Activated CD4-positive, alpha-beta T cell treated with anti-CD3 and anti-CD28 coated beads for 48 hours (primary cell): Measurements from ENCODE around the gene PBX3.
A peak's percentile ranks its signal among the peaks of the same experiment; 100 is the strongest.

Experiments
- DNase-seq: peaks from one replicate; pipeline ENCODE4 v3.0.0-alpha.2; 2020

Gene PBX3

DNA sequence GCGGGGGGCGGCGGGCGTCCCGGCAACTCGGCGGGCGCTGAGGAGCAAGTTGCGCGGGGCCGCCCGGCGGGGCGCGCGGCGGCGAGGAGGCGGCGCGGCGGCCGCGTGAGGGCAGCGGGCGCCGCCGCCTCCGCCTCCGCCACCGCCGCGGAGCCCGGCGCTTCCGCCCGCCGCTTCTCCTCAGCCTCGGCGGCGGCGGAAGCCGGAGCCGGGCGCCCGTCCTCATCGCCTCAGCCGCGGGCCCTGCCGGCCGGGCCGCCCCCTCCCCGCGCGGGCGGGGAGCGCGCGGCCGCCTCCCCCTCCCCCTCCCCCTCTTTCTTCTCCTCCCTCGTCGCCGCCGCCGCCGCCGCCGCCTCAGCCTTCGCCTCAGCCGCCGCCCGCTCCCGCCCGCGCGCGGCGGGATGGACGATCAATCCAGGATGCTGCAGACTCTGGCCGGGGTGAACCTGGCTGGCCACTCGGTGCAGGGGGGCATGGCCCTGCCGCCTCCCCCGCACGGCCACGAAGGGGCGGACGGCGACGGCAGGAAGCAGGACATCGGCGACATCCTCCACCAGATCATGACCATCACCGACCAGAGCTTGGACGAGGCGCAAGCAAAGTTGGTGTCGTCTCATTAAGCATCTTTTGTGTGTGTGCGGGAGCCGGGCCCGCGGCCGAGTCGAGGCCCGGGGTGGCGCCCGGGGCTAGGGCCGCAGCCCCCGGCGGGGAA is at the start of gene PBX3:
Gene PBX3, plus strand, starts transcription at position 321 of the 712 bp plus-strand sequence.
- DNase-seq = peak; percentile 51

DNA sequence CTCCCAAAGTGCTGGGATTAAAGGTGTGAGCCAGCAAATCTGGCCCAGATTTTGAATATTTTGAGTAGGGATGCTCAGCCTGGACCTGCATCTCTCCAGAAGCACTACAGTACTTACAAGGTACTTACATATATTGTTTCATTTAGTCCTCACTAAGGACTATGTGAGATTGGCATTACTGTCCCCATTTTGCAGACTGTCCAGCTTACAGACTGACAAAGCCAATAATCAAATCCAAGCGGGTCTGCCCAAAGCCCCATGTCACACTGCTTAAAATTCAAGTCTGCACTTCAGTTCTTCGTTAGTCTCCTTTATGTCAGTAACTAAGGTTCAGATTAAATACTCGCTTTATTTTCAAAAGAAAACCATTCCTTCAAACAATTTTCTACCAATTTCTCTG is 47.3 kb upstream of the PBX3 start:
- DNase-seq = no peak

DNA sequence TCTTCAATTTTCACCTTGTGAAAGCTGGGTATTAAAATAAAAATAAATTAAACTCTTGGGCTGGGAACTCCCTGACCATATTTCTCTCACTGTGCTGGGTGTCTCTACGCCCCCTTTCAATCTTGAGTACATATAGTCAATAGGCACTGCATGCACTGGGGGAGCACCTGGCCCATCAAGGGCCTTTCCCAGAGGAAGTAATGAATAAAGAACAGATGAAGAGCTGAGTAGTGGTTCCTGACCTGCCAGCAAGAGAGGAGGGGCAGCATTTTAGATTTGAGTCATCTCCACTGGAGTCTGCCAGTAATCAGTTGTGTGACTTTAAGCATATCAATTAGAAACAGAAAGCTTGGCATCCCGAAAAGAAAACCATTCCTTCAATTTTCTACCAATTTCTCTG is 46.4 kb upstream of the PBX3 start:
- DNase-seq = peak; percentile 62

DNA sequence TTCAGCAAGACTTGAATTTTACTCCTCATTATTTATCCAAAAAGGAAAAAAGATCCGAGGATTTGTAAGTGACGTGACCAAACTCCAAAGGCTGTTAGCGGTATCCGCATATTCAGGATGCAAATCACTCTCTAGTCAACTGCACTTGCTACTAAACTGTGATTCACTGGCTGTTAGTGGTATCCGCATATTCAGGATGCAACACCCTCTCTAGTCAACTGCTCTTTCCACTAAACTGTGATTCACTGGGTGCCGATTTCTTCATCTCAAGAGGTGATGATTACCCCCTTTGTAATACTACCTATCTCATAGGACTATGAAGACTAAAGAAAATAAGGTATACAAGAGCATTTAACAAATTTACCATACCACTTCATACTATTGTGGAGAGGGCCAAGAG is 45.8 kb upstream of the PBX3 start:
- DNase-seq = peak; percentile 41

DNA sequence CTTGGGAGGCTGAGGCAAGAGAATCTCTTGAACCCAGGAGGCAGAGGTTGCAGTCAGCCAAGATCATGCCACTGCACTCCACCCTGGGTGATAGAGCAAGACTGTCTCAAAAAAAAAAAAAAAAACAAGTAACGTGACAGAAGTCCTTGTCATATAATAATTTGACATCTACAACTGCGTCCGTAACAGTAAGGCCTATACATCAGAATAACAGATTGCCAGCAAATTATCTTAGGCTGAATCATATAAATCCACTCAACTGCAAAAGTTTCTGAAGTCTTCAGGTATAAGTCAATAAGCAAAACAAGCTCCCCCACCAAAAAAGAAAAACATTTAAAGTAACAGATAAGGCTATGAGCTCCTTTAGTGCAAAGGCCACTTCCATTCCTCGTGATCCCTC is 43.5 kb upstream of the PBX3 start:
- no peak for DNase-seq

DNA sequence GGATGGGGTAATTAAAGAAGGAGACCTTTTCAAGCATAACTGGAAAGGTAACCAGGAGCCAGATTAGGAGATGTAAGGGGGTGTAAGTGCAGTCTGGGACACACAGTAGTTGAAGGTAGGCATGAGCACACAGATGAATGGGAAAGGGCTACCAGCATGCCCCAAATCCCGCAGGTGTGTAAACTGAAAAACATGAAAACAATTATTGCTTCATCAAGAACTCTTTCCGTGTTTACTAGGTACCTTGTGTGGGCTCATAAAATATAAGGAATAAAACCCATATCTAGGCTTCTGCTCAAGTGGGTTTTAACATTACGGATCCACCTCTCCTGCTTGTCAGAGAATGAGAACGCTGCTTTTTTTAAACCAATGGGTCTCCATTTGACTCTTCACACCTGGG is 41.3 kb upstream of the PBX3 start:
- DNase-seq = no peak

DNA sequence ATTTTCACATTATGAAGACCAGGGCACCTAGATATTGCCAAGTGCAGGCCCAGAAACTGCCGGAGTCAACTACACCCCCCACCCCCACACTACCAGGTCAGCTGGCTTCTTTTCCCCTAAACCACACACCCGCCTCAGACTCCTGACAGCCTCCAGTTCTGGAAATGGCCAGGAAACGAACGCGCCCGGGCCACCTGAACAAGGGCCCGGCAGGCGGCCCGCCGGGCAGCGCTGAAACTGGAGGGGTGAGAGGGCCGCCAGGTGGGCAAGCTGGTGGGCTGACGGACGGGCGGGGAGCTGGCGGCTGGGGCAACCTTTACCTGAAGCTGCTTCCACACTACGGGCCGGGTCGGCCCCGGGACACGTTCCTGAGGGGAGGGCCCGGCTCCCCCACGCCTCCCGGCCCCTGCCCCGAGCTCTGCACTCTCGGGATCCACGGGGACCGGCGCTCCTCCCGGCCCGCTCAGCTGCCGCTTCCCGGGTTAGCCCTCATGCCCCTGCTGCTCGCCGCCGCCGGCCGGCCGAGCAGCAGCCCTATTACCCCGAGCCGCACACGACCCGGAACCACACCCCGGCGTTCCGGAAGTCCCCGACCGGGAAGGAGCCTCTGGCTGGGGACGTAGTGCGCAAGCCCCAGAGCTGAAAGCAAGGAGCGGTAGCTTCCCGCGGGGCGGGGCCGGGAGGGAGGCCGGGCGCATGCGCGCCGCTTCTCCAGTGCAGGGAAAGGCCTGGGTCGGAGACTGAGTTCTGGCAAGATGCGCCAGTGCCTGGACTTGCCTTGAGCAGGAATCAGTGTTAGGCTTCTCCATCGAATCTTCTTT is 40.3 kb upstream of the PBX3 start, which contains the start of gene MAPKAP1:
Gene MAPKAP1, minus strand, starts transcription at position 558 of the 821 bp plus-strand sequence. CDS start 34,634 bp downstream, outside the sequence.
- DNase-seq = peak; percentile 98

DNA sequence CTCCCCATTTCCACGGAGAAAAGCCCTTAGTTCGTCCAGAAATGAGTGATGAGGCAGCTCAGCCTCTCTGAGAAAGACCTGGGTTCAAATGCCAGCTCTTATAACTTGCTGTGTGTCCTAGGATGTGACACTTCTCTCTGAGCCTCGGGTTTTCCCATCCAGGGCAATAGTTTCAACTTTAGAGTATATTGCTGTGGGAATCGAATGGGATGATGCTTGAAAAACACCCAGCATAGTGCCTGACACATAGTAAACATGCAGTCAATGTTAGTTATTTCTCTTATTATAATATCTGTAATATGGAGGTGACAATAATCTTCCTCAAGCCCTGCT is 39.7 kb upstream of the PBX3 start:
- DNase-seq = no peak

DNA sequence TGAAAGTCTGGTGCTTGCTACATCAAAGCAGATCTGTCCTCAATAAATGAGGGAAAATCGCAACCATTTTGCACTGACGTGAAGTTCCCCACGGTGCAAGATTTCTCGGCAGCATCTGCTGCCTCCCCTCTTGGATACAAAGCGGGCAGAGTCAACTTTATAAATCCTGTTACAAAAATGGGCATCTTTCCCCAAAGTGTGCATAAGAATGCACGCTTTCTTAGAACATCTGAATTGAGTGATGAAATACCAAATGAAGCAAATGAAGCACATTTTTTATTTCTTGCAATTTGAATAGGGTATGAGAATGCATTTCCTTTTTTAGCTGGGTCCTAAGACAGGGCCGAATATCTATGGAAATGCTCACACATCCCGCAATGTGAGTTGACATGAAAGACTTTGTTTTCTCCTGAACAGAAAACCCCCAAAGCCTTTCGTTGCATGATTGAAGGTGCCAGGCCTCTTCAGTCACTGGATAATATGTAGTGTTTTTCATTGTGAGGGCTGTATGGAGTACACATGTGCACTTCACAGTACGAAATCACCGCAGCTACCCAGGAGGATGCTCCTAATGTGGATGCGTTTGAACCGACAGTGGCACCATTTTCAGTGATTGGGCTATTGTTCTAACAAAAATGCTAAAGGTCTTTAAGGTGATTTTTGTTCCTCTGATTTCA is 20.6 kb upstream of the PBX3 start:
- no peak for DNase-seq

DNA sequence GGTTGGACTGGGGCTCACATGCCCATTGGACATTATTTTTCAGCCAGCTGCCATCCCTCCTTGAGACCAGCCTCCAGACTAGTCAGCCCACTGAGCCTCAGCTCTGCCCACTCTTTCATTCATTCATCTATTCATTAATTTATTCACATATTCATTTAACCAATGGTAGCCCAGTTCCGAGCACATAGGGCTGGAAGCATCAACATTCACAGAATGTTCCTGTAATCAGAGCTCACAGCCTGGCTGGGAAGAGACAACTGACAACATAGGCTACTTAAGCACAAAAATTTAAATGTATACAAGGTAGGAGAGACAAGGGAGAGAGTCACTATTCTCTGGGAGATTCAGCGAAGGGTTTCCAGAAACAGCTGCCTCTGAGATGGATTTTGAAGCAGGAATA is 17.0 kb upstream of the PBX3 start:
- no peak for DNase-seq

DNA sequence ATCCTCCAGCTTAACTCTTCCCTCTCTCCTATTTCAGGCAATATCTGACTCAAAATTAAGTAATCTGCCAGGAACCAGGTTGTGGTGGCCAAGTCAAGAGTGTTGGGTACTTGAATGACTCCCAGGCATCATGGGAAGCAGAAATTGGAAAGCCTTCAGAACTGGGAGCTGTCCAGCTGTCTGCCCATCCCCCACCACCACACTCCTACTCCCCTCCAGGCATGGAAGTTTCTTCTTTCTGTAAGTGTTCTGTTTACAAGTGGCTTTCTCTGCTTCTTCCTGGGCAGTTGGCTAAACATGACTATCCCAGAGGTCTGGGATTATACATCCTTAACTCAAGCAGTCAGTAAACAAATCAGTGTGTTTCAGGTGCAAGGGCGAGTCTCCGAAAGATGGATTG is 14.6 kb upstream of the PBX3 start:
- DNase-seq = no peak

DNA sequence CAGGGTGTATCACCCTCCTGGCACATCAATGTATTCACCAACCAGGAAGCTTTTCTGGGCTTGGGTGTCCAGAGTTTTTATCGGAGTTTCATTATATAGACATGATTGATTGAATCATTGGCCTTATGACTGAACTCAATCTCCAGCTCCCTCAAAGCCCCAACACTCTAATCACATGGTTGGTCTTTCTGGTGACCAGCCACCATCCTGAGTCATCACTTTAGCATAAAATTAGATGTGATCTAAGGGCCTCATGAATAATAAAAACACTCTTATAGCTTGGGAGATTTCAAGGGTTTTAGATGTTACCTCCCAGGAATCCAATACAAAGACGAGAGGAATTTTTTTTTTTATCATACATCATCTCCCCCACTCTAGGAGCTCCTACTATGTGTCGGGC is 7.7 kb upstream of the PBX3 start:
- no peak for DNase-seq

DNA sequence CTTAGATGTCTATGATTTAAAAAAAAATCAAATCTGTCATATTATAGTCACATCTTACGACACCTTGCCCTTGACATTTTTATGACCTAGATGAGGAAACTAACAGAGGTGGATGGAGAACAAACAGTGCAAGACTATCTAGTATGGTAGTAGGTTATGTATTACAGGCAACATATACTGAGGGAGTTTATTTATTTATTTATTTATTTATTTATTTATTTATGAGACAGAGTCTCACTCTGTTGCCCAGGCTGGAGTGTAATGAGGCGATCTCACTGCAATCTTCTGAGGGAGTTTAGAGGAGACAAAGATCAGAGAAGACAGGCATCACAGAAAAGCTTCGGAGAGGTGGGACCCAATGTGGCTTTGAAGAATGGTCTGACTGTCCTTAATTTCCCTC is 4.5 kb upstream of the PBX3 start:
- no peak for DNase-seq

DNA sequence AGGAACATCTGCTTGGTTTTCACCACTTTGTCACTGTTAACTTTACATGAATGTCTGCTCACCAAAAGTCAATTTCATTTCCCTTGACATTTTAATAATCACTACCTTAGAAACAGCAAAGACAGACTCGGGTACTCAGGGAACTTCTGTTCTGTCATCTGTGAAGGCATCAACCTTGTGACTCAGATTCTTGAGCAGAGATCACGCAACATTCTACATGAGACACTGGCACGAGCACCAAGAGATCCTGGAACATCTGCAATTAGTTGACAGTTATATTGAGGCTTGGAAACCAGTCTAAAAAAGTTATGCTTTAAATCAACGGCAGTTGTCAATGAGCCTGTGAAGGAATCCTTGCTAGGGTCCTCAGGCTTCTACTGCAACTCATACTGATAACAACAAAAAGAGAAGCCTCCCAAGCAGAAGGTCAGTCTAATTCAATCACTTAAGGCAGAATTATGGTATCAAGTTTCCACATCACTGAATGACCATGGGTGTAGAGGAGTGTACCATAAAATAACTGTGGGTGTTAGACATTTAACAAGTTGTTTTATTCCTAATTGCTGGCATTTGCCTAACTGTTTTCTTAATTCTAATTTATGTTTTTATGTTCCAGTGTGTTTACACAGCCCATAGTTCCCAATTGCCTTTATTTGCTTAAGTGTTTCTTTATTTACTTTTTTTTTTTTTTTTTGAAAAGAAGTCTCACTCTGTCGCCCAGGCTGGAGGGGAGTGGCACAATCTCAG is 3.3 kb upstream of the PBX3 start:
- no peak for DNase-seq

DNA sequence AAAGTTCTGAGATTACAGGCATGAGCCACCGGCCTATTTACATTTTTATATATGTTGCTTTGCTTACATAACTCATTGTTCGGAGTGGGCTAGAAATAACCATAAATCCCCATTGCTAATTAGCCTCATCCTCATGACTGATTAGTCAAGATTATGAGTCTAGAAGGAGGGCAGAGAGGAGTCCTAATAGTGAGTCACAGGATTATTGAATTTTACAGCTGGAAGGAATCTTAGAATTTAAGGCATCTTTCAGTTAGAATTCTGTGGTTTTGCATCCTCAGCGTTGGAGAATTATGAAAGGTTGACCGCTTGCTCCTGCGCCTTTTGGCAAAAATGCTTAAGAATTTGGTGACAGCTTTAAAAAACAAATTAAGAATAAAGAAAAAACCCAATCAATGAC is 2.6 kb upstream of the PBX3 start:
- no peak for DNase-seq

DNA sequence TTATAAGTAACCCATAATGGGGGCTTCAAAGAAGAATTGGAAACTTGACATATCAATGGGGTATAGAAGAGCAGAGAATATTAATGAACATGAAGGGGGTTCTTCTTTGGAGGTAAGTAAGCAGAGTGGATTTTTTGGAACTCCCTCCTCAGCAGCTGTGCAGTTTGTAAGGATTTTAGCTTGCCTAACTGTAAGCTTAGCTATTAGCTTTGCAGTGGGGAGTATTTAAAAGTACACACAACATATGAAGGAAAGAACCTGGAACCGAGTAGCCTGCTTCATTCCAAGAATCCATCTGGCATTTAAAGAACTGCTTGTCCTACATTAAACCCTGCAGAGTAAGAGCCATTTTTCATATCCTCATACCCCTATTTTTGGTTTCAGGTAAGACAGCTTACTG is 2.2 kb upstream of the PBX3 start:
- DNase-seq = no peak

DNA sequence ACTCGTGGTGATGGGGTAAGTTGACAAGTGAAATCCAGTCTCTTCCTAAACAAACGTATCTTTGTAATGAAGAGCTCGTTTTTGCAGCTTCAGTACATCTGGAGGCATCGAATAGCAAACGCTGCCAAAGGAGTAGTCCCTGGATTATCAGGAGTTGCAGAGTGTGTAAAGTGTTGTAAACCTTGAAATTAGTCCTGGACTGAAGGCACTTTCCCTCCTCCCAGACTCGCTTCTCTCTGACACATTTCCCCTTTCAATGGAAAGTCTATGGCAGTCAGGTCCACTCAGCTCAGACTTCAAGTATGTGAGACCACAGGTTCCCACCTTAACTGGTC is 1.5 kb upstream of the PBX3 start:
- DNase-seq = no peak

DNA sequence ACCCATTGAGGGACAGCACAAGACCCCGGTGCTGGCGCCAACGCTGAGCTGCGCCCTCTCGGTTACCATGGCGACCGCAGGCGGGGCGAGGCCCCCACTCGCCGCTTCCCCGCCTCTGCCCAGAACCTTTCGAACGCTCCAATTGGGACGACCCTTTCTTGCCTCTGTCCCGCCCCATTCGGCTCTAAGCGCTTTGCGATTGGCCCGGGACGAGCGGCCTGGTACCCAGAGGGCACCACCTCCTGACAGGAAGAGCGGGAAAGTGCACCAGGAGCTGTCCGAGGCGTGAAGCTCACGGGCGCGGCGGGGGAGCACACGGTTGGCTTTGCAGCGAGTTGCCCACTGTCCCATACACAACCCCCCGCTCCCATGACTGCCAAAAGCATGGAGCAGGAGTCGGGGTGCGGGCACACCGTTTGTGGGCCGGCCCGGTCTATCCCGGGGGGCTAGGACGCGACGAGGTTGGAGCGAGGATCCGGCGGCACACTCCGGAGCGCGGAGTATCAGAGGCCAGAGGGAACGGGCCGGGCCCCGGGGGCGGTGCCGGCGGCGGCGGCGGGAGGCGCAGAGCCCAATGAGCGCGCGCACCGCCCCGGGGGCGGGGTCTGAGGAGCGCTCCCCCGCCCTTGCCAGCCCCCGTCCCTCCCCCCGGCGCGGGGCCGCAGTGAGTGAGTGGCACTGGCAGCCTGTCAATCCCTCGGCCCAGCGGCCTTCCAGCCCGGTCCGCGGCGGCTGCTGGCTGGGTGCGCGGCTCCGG is 978 bp upstream of the PBX3 start:
- DNase-seq = peak; percentile 94

DNA sequence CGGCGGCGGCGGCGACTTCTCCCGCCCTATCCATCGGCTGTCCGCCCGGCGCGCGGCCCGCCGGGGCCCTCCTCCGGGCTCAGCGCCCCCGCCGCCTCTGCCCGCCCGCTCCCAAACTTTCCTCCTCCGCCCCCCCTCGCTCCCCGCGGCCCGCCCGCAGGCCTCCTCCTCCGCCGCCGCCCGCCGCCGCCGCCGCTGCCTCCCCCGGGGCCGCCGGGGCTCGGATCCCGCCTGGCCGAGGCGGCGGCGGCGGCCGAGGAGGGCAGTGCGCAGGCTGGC is 460 bp upstream of the PBX3 start:
- DNase-seq = no peak

DNA sequence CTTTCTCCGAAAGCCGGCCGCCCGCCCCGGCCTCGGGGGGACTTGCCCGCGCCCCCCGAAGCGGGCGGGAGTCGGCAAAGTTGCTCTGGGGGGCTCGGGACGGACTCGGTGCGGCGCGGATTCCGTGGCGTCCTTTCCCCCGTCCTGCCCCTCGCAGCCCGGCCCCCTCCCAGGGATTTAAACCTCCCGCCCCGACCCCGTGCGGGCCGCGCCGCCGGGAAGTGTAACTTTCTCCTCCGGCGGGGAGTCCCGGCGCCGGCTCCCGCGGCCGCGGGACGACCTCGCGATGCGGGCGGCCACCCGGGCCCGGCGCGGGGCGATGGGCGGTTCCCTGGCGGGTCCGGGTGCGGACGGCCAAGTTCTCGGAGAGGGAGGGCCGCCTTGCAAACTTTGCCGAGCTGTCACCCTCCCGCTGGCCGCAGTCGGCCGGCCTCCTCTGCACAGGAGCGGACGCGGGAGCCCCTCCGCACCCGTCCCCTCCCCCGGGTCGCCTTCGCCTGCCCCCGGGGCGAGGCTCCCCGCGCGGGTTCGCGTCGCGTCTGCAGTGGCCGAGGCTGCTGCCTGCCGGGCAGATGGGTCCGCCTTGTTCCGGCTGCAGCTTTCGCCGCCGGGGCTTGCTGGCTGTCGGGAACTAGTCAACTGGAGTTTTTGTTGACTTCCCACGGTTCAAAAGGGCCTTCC is 732 bp downstream of the PBX3 start:
- DNase-seq = peak; percentile 25

DNA sequence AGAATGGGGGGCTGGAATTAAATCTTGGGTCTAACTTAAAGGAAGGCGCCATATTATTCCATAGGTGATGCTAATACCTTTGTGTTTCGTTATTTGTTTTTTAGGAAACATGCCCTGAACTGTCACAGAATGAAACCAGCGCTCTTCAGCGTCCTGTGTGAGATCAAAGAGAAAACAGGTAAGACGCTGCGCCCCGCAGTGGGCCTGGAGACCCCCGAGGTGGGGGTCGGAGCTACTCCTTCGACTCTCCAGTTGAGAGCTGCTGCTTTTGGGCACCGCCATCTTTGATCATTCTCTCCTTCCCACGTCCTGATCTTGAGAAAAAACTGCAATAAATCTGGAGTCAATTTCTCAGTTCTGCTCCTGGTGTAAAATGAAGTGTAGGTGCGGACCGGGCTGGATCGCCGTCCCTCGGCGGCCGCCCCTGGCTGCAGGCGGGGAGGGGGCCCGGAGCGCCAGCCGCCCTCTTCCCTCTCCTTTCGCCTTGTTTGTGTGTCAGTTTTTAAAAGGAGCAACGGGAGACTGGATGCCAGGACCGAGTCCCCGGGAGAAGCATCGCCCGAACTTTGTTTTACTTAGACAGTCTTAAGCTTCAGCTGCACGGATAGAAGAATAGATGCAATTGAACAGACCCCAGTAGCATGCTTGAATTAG is 1.4 kb downstream of the PBX3 start:
- peak; percentile 7 for DNase-seq
